K562 (cell line): Measurements from ENCODE around the gene ADCYAP1R1.

ENCODE experiments used
- CHD1 ChIP-seq: fragments of 200-600 bp; sonication (generic); IDR thresholded peaks from one replicate; pipeline ENCODE4 v1.6.1; 2012; ENCODE audit warnings: mild to moderate bottlenecking, moderate library complexity, low read length, inconsistent platforms
- EGR1 ChIP-seq: fragments of 450-650 bp; conservative IDR thresholded peaks from 2 replicates; pipeline ENCODE4 v1.6.1; 2017; ENCODE audit warnings: mild to moderate bottlenecking
- ETV6 ChIP-seq, 3 experiments: fragments of 150-350 bp in 1 of 3; sonication (generic) in 1 of 3; formaldehyde crosslinking in 1 of 3; IDR thresholded peaks; 2 replicates each; pipeline versions ENCODE4 v1.6.1 to v1.8.0; 2014 to 2022; ENCODE audit warnings: borderline replicate concordance in 2 of 3, low read depth in 2 of 3, antibody characterized with exemption in 1 of 3, low read length in 1 of 3, mild to moderate bottlenecking in 1 of 3, missing genetic modification reagents in 1 of 3
- MXI1 ChIP-seq: IDR thresholded peaks from 2 replicates; pipeline ENCODE4 v1.6.1; 2011; ENCODE audit warnings: low read depth, mild to moderate bottlenecking, improper control_type of control experiment, low read length
- PYGO2 ChIP-seq: fragments of 450-650 bp; IDR thresholded peaks from 2 replicates; pipeline ENCODE4 v1.6.1; 2016; ENCODE audit warnings: mild to moderate bottlenecking, missing genetic modification characterization, moderate library complexity, missing compliant biosample characterization
- TF ChIP-seq, protein P1 (sequence below): fragments of 250-450 bp; sonication (Bioruptor Pico); IDR thresholded peaks from 2 replicates; pipeline ENCODE4 v1.4.0; 2020

- TF ChIP-seq CHD1 (no peak), MXI1 (no peak), PYGO2 (tag) (no peak), ETV6 (IDR thresholded peaks at IDR 0.05; ENCODE audit: borderline replicate concordance in 1 of 2, low read depth in 2 of 2, low read length in 1 of 2) (no peak), ETV6 (CRISPR knock-in tag; IDR thresholded peaks at IDR 0.05; ENCODE audit: borderline replicate concordance) (no peak), EGR1 (no peak)
- TF ChIP-seq, protein P1, sequence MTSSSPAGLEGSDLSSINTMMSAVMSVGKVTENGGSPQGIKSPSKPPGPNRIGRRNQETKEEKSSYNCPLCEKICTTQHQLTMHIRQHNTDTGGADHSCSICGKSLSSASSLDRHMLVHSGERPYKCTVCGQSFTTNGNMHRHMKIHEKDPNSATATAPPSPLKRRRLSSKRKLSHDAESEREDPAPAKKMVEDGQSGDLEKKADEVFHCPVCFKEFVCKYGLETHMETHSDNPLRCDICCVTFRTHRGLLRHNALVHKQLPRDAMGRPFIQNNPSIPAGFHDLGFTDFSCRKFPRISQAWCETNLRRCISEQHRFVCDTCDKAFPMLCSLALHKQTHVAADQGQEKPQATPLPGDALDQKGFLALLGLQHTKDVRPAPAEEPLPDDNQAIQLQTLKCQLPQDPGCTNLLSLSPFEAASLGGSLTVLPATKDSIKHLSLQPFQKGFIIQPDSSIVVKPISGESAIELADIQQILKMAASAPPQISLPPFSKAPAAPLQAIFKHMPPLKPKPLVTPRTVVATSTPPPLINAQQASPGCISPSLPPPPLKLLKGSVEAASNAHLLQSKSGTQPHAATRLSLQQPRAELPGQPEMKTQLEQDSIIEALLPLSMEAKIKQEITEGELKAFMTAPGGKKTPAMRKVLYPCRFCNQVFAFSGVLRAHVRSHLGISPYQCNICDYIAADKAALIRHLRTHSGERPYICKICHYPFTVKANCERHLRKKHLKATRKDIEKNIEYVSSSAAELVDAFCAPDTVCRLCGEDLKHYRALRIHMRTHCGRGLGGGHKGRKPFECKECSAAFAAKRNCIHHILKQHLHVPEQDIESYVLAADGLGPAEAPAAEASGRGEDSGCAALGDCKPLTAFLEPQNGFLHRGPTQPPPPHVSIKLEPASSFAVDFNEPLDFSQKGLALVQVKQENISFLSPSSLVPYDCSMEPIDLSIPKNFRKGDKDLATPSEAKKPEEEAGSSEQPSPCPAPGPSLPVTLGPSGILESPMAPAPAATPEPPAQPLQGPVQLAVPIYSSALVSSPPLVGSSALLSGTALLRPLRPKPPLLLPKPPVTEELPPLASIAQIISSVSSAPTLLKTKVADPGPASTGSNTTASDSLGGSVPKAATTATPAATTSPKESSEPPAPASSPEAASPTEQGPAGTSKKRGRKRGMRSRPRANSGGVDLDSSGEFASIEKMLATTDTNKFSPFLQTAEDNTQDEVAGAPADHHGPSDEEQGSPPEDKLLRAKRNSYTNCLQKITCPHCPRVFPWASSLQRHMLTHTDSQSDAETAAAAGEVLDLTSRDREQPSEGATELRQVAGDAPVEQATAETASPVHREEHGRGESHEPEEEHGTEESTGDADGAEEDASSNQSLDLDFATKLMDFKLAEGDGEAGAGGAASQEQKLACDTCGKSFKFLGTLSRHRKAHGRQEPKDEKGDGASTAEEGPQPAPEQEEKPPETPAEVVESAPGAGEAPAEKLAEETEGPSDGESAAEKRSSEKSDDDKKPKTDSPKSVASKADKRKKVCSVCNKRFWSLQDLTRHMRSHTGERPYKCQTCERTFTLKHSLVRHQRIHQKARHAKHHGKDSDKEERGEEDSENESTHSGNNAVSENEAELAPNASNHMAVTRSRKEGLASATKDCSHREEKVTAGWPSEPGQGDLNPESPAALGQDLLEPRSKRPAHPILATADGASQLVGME: no peak
Measured at GRCh38 chr7:31051598-31052486, at the start of gene ADCYAP1R1.
